Smooth muscle cell of the brain vasculature (primary cell): ENCODE results near the gene TGFBR2.

Experiments used
- DNase-seq: peaks from one replicate; pipeline ENCODE4 v3.0.0-alpha.2; 2012; ENCODE audit warnings: low read depth, low spot score

TGFBR2 gene

DNA sequence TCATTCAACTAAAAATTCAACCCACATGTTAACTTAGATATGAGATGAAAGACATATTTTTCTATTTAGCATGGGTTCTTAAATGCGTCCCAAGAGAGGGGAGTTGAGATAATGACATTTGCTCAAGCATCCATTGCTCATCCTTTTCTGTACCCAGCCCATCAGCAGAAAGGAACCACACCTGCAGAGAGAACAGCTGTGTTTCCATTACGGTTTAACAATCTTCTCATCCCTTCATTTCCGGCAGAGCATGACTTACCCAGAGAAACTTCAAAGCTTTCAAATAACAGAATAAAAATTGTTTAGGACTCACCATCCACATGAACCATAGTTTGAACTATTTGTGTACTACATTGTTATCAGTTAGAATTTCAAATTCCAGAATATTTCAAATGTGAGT is 113.1 kb downstream of the TGFBR2 start:
- no peak for DNase-seq

DNA sequence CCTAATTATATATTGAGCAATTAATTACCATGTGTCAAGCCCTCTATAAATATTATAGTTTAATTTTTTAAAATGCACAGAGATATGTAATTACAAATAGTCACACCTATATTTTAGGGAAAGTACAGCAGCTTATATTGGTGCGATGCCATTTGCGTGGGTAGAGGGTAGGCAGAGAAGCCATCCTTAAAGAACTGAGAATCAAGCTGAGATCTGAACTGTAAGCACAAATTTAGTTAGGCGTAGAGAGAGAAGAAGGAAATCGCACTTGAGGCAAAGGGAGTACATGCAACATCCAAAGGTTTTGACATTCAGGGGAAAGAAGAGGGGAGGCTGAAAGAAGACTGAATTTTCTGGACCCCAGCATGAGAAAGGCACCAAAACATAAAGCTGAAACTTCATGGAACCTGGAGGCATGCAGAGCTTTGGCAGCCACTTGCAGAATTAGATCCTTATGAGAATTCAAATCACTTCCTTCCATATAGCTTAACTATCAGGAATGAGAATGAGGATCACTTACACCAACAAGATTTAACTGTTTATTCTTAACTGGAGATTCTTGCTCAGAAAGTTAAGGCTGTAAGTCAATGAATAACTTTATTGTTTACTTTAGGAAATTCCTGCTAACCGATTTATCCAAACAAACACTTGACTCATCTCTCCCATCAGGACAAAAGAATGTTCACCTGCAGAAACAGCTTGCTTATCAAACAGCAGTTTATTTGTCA is 114.3 kb downstream of the TGFBR2 start:
- DNase-seq = peak; percentile 33

DNA sequence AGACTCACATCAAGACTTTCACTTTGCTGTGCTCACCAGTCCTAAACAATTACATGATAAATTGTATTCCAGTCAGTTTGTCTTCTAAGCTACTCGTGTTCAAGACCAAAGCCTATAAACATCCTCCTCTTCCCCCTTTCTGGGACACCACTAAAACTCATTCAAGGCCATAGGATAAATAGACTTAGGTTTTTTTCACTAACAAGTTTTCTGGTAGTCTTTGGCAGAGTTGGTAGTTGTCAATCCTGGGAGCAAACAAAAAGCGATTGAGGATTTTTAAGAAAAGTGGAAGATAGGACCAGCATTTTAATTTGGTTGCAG is 114.9 kb downstream of the TGFBR2 start:
- no peak for DNase-seq

DNA sequence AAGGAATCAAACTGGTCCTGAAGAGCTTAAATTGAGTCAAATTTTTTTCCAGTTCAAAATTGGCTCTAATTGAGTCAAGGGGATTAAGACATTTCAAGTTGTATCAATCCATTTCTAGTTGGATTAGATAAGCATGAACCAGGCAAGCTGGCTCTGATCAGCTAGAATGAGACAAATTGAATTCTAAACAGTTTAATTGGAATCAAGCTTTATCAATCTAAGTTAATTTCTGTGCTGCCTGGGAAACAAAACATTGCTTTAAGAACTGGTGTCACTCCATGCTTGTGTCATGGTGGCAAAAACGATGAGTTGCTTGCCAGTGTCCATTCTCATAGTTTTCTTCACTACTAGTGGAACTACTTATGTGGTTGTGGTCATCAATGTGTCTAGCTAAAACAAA is 116.8 kb downstream of the TGFBR2 start:
- DNase-seq = no peak

DNA sequence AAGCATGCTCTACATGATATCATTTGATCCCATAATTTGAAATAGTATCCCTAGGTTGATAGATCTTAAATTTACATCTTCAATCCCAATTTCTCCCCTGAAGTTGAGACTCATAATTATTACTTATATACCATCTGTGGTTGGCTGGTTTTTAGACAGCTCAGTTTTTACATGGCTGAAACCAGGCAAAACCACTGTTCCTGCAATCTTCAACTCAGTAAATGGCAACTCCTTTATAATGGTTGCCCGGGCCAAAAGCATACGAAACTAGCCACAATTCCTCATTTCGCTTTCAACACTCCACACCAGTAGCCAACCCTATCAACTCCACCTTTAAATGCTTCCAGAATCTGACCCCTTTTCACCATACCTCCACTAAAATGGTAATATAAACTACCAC is 118.5 kb downstream of the TGFBR2 start:
- DNase-seq = no peak

DNA sequence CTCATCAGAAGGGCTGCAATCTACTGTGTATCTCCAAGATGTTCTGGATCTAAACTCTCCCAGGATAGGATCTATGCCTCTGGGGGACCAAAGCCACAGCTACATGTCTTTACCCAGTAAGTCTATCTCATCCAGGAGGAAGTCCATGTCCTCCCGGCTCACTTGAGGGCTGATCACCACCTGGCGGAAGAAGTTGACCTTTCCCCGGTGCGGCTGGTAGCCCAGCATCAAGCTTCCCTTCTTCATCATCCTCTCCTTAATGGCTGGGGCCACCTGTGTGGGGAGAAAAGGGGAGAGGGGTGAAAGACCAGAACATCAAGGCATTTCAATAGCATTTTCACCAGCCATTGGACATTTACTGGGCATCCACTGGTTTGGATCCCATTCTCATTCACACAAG is 121.7 kb downstream of the TGFBR2 start:
- no peak for DNase-seq

DNA sequence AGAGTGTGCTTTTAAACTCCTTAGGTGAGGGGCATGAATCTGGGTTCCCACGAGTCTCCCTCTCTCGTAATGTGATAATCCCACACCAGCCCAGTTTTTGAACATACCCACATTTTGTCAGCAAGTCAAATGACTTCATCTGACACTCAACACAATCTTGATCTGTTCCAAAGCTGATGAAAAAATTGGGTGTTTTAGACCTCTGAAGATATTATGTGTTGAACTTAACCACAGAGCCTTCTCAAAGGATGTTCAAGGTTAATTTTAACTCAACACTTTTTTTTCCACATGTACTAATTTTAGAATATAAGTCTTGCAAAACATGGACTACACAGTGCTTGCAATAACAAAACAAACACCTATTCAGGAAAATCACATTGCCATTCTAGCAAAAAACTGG is 123.1 kb downstream of the TGFBR2 start:
- no peak for DNase-seq

DNA sequence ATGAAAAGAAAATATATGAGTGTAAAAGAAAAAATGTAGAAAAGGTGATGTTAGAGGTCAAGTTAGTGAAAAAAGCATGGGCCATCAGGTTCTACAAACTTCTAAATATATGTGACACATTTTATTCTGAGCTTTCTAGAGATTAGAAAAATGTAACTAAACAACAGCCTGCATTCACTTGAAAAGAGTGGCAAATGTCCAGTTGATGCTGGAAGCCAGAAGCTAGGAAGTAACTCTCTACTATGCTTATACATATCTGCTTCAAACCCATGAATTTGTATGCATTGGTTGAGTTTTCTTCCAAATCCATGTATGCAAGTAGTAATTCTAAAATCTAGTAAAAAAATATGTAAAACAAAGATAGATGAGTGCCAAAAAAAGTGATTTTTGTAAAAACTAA is 123.5 kb downstream of the TGFBR2 start:
- DNase-seq = no peak

DNA sequence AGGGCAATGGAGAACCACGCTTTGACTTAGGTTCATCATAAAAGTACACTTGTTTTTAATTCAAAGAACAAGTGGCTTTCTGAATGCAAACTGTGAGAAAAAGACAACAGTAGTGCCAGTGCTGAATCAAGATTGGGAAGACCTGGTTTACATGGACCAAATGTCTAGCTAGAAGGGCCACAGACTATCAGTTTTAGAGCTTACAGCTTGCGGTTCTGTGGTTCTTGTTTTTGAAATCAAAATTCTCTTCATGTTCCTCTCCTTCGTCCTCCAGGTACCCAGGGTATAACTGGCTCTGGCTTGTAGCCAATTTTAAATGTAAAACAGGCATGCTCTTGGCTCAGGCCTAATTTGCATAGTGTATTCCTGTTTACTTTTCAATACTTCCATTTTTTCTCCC is 124.6 kb downstream of the TGFBR2 start:
- DNase-seq = no peak

DNA sequence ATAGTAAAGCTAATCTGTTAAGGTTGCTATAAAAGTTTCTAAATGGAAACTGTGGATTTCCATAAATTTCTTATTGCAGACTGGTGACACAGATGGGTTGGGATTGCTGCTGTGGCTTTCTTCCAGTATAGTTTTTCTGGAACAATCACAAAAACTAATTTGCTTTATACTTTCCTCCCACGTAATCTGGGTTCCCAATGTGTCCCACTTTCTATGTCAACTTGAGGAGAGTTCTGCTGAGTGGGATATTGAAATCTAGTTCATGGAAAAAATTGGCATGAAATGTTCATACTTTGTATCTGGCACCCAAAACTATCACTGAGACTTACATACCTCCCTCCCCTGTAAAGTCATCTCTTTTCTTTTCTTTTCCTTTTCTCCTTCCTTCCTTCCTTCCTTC is 126.8 kb downstream of the TGFBR2 start:
- no peak for DNase-seq

DNA sequence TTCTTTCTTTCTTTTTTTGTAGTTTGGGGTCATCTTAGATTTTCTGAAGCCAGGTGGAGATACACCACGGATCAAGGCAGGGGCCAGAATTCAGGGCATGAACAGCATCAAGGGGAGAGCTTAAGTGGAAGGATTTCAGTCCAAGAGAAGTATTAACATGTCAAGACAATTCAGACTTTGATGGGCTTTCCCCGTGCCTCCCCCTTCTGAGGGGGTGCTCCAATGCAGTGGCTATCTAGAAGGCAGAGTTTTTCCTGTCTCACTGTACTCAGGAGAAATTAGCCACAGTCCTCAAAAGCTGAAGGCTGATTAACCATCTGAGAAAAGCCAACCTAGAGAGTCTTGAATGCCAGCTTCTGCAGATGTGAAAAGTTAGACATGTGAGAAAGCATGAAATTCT is 127.3 kb downstream of the TGFBR2 start:
- DNase-seq = no peak

DNA sequence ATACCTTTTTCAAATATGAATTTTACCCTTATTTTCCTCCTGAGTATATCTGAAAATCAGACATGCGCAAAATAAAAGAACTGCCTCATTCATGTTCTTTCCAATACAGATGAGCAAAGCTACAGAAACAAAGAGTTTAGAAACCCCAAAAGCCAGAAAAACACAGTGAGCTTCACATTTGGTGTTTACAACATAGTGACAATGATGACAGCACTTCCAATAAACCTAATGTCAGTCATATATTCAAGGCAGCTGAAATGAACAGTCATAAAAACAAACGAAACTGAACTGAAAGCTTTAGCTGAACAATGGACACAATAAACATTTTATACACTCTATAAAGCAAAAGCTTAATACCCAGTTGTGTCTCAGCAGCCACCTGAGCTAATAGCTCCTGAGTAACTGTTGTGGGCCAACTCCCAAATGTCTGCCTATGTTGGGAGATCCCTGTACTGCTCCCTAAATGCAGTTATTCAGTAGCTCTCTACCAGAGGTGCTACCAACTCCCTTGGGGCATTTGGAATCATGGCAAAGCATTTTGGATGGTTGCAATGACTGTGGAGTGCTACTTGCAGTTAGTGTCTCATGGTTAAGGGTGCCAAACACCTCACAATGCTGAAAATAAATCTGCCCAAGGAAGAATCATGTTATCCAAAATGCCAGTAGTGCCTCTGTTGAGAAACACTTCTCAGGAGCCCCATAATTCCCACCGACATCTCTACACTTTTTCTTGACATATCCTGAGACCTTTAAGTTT is 131.5 kb downstream of the TGFBR2 start:
- DNase-seq = no peak

DNA sequence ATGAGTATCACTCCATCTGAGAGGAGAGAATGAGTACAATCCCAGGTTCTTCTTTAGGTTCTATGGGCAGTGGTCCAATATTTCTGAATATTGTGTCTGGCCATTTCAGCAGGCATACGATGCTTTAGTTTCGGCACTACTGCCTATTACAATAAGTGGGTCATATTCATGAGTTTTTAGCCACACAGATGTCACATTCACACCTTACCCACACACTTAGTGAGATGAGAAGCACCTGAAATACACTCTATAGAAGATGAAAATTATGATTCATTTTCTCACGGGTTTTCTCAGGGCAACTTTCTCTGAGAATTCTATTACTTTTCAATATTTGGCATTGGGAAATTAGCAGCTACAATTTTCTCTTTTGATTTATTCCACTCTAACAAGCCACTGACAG is 132.2 kb downstream of the TGFBR2 start:
- DNase-seq = no peak

DNA sequence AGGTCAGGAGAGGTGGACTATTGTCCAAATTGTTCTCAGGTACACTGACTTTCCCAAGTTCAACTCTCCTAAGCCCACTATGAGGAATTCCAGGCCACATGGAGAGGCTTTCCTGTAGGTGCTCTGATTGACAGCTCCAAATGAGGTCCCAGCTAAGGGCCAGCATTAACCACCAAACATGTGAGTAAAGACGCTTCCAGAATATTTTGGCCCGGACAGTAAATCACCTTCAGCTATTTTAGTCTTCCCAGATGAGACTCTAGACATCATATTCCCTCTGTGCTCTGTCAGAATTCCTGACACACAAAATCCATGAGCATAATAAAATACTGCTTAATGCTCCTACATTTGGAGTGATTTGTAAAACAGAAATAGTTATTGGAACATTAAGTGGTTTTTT is 135.5 kb downstream of the TGFBR2 start:
- DNase-seq = no peak

DNA sequence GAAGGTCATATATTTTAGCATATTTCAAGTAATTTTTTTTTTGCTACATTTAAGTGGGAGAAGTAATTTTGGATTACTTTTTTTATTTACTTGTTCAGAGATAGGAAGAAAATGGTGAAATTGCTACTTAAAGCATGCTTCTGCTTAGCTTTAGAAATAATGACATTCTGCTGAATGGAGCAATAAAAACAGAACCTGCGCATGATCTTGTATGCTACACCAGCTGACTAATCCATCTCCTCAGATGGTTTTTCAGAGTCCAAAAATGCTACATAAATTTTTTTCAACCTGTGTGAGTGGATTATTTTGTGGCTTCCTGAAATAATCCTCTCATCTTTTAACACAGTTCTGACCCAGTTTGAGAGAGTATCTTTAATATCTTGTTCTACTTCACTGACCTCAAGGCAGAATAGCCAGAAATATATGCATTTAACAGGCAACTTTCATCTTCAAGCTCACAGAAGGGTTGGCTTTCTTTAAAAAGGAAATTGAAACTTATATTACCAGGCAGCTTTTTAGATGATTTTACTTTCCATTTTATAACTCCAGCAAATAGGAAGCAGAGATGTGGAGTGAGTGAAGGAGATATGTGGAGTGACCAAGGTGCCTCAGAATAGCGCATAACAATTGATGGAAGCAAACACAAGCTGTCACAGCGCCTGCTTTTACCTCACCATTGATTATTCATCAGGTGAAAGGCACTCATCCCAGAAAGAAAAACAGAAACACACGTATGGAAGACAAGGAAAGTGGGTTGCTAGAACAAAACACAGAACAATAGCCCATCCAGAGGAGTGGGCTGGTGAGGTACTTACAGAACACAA is 136.6 kb downstream of the TGFBR2 start:
- no peak for DNase-seq
